Measurements from ENCODE around the gene UTS2.

Gene UTS2

GRCh38 chr1:7808253-7808844 is 44.5 kb downstream of the UTS2 start:
- no peak overlapping the region for H2AK5ac ChIP-seq (ENCODE audit: low read length, severe bottlenecking)

DNA sequence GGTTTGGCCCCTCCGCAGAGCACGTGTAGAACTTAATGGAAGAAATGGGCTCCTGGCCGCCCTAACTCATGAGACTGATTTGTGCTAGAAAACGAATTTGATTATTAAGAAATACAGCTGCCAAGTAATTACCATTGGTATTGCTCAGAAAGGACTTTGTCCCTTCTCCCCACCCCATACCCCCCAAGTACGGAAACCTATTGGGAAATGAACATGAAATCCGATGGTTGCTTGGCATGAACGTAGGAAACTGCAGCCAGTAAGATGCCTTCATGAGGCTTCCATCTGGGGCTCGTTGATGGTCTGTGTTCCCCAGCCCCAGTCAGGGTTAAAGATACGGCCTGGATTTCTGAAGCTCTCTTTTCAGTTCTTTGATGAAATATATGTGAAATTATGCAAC is 47.4 kb downstream of the UTS2 start:
- no peaks in the 10 kb centered on the region for H3K9me3 ChIP-seq (ENCODE audit: control insufficient read depth, low read length)
- H3K14ac ChIP-seq (ENCODE audit: low read length in 2 of 2), result no peak overlapping the region
- H2BK5ac ChIP-seq (ENCODE audit: low read depth, low read length, poor library complexity, severe bottlenecking), result no peak overlapping the region
- no peak overlapping the region for H2AFZ ChIP-seq (ENCODE audit: low read depth, low read length)
- WGBS, result 90% methylated on average over 8 of the region's 9 CpGs
- no peak overlapping the region for H3K9ac ChIP-seq (ENCODE audit: low read length)
- DNase-seq, result no peak
- H3K23ac ChIP-seq (ENCODE audit: low read length in 2 of 2), result no peak overlapping the region
- H2BK15ac ChIP-seq (ENCODE audit: low read depth, poor library complexity, severe bottlenecking), result no peak overlapping the region
- no peak overlapping the region for H3K4ac ChIP-seq (ENCODE audit: low read depth in 1 of 2, low read length in 2 of 2)
- H3K4me2 ChIP-seq (ENCODE audit: low read length, poor library complexity, severe bottlenecking), result no peak overlapping the region
- no peak overlapping the region for H4K8ac ChIP-seq (ENCODE audit: low read length)
- H3K79me1 ChIP-seq (replicated peaks; ENCODE audit: low read length, poor library complexity, severe bottlenecking), result no peaks in the 10 kb centered on the region
- peaks cover 2% of the 10 kb centered on the region for H3K4me1 ChIP-seq (ENCODE audit: control insufficient read depth, insufficient read depth, low read depth, low read length)
- no peak overlapping the region for H4K91ac ChIP-seq (ENCODE audit: low read length)
- H2BK12ac ChIP-seq (ENCODE audit: low read length in 2 of 2), result no peak overlapping the region
- no peak overlapping the region for H2BK120ac ChIP-seq (ENCODE audit: low read depth, low read length)
- no peak overlapping the region for H2AK5ac ChIP-seq (ENCODE audit: low read length, severe bottlenecking)
- H3K4me3 ChIP-seq (ENCODE audit: insufficient read depth in 1 of 2, low read depth in 1 of 2, low read length in 2 of 2), result no peak overlapping the region
- H3K18ac ChIP-seq (ENCODE audit: low read depth in 1 of 2, low read length in 2 of 2), result no peak overlapping the region
- H3K36me3 ChIP-seq (ENCODE audit: control insufficient read depth in 1 of 2, insufficient read depth in 2 of 2, low read depth in 1 of 2, low read length in 2 of 2), result peaks cover 7 to 91% of the 10 kb centered on the region in 2 experiments
- no peaks in the 10 kb centered on the region for H3K27me3 ChIP-seq (ENCODE audit: control insufficient read depth in 1 of 2, insufficient read depth in 1 of 2, low read length in 2 of 2)
- no peak overlapping the region for H3K27ac ChIP-seq (ENCODE audit: low read length, poor library complexity, severe bottlenecking)

More at GRCh38 chr1:7808253-7808844, 44.5 kb downstream of the UTS2 start:
- Histone ChIP-seq H2BK12ac (ENCODE audit: low read length in 2 of 2) (no peak overlapping the region), H4K91ac (ENCODE audit: low read length) (no peak overlapping the region), H3K4me3 (ENCODE audit: insufficient read depth in 1 of 2, low read depth in 1 of 2, low read length in 2 of 2) (no peak overlapping the region), H3K18ac (ENCODE audit: low read depth in 1 of 2, low read length in 2 of 2) (no peak overlapping the region), H2BK15ac (ENCODE audit: low read depth, poor library complexity, severe bottlenecking) (no peak overlapping the region), H3K9ac (ENCODE audit: low read length) (no peak overlapping the region), H3K27ac (ENCODE audit: low read length, poor library complexity, severe bottlenecking) (no peak overlapping the region), H2BK120ac (ENCODE audit: low read depth, low read length) (no peak overlapping the region), H2AFZ (ENCODE audit: low read depth, low read length) (no peak overlapping the region), H3K79me1 (replicated peaks; ENCODE audit: low read length, poor library complexity, severe bottlenecking) (no peaks in the 10 kb centered on the region), H3K23ac (ENCODE audit: low read length in 2 of 2) (no peak overlapping the region), H4K8ac (ENCODE audit: low read length) (no peak overlapping the region), H3K36me3 (ENCODE audit: control insufficient read depth in 1 of 2, insufficient read depth in 2 of 2, low read depth in 1 of 2, low read length in 2 of 2) (peaks cover 7 to 89% of the 10 kb centered on the region in 2 experiments), H3K27me3 (ENCODE audit: control insufficient read depth in 1 of 2, insufficient read depth in 1 of 2, low read length in 2 of 2) (no peaks in the 10 kb centered on the region), H3K4me1 (ENCODE audit: control insufficient read depth, insufficient read depth, low read depth, low read length) (peaks cover 2% of the 10 kb centered on the region), H3K14ac (ENCODE audit: low read length in 2 of 2) (no peak overlapping the region), H3K4ac (ENCODE audit: low read depth in 1 of 2, low read length in 2 of 2) (no peak overlapping the region), H2BK5ac (ENCODE audit: low read depth, low read length, poor library complexity, severe bottlenecking) (no peak overlapping the region), H3K9me3 (ENCODE audit: control insufficient read depth, low read length) (peaks cover 8% of the 10 kb centered on the region), H3K4me2 (ENCODE audit: low read length, poor library complexity, severe bottlenecking) (no peak overlapping the region)
- 69% methylated on average over 1 of the region's 1 CpG for WGBS
- DNase-seq, result peak; percentile 45
